GM18867 (cell line): Measurements from ENCODE around the gene MC3R.
"Not testable (repeated sequence)": the region's sequence is repeated elsewhere in the genome, so short reads cannot be mapped to it uniquely, and the experiment has no call there.

Experiments used
- ATAC-seq: cut with Tn5 transposase; IDR thresholded peaks from one replicate; pipeline ENCODE4 v1.9.1; 2021; ENCODE audit warnings: mild to moderate bottlenecking, moderate library complexity; ENCODE audit not compliant: unreplicated experiment

Gene MC3R

GRCh38 chr20:56247954-56248782, at the start of gene MC3R:
TSS of gene MC3R (plus strand) at chr20:56248732. CDS start at chr20:56248844, 112 bp downstream.
- peak; percentile 69 for ATAC-seq

- no peak for ATAC-seq
Measured at GRCh38 chr20:56200456-56200855, 48.1 kb upstream of the MC3R start.

- no peak for ATAC-seq
Measured at GRCh38 chr20:56202493-56203077, 45.9 kb upstream of the MC3R start.

- ATAC-seq = no peak
Measured at GRCh38 chr20:56204206-56204605, 44.3 kb upstream of the MC3R start.

- no peak for ATAC-seq
Measured at GRCh38 chr20:56205346-56205745, 43.2 kb upstream of the MC3R start.

GRCh38 chr20:56207656-56208055, 40.9 kb upstream of the MC3R start:
- ATAC-seq = no peak

- no peak for ATAC-seq
Measured at GRCh38 chr20:56208121-56208520, 40.4 kb upstream of the MC3R start.

- no peak for ATAC-seq
Measured at GRCh38 chr20:56211051-56211450, 37.5 kb upstream of the MC3R start.

GRCh38 chr20:56212091-56212490, 36.4 kb upstream of the MC3R start:
- no peak for ATAC-seq

GRCh38 chr20:56213321-56213720, 35.2 kb upstream of the MC3R start:
- no peak for ATAC-seq

- ATAC-seq = no peak
Measured at GRCh38 chr20:56215115-56215514, 33.4 kb upstream of the MC3R start.

- no peak for ATAC-seq
Measured at GRCh38 chr20:56217829-56218228, 30.7 kb upstream of the MC3R start.

GRCh38 chr20:56221186-56221585, 27.3 kb upstream of the MC3R start:
- ATAC-seq = not testable (repeated sequence)

- no peak for ATAC-seq
Measured at GRCh38 chr20:56222201-56222600, 26.3 kb upstream of the MC3R start.

- no peak for ATAC-seq
Measured at GRCh38 chr20:56222945-56223344, 25.6 kb upstream of the MC3R start.

GRCh38 chr20:56223352-56223751, 25.2 kb upstream of the MC3R start:
- no peak for ATAC-seq

GRCh38 chr20:56228021-56228420, 20.5 kb upstream of the MC3R start:
- no peak for ATAC-seq

GRCh38 chr20:56229812-56230211, 18.7 kb upstream of the MC3R start:
- ATAC-seq = no peak

- ATAC-seq = no peak
Measured at GRCh38 chr20:56234110-56234509, 14.4 kb upstream of the MC3R start.

- ATAC-seq = no peak
Measured at GRCh38 chr20:56237335-56237734, 11.2 kb upstream of the MC3R start.

- no peak for ATAC-seq
Measured at GRCh38 chr20:56244259-56244658, 4.3 kb upstream of the MC3R start.

GRCh38 chr20:56245761-56246160, 2.8 kb upstream of the MC3R start:
- ATAC-seq = no peak
